HepG2 (cell line): ENCODE measurements around the gene GCH1. TPM values are rescaled to one million over a fixed set of nuclear protein-coding genes. Genes with fewer than 3 reads are reported as not detected.

Source experiments
- ATAC-seq: fragments of 200-7000 bp; cut with Tn5 transposase; 3 replicates; pipeline ENCODE4 v1.9.1; 2020; ENCODE audit warnings: mild to moderate bottlenecking, moderate library complexity
- BruUV-seq: library from RNA; stranded (reverse); fragments of 400-500 nt; replicated peaks from 2 replicates; lab custom pipeline; 2021; lab: Mats Ljungman, UMichigan
- CTCF ChIA-PET: fragments of 300-600 bp; formaldehyde crosslinking; extraction: SDS; loops from one replicate; lab custom pipeline; 2021; ENCODE audit warnings: low total read pairs, inconsistent platforms, low intra/inter-chr PET ratio; lab: Yijun Ruan, JAX
- POLR2A ChIA-PET: fragments of 350-600 bp; sonication (Branson Sonifier 250); formaldehyde crosslinking; loops from one replicate; lab custom pipeline; 2020; ENCODE audit warnings: antibody characterized with exemption, inconsistent platforms; lab: Yijun Ruan, JAX
- DNase-seq: peaks from one replicate; pipeline ENCODE4 v3.0.0-alpha.2; 2015; ENCODE audit warnings: low spot score
- FAIRE-seq: peaks from 3 replicates; lab custom pipeline; 2011; peaks lifted over from hg19 to GRCh38; lab: Jason Lieb, UNC
- H2AFZ ChIP-seq: one replicate; pipeline ENCODE4 v1.6.1; 2011; ENCODE audit warnings: low read length, inconsistent platforms
- H3K27ac ChIP-seq: fragments of 300-600 bp; 3 replicates; pipeline ENCODE4 v1.8.0; 2011; ENCODE audit warnings: mixed run types, mild to moderate bottlenecking, mixed read lengths, low read length, inconsistent platforms; ENCODE audit not compliant: insufficient read depth; ENCODE audit errors: extremely low read length
- H3K27me3 ChIP-seq, 2 experiments: fragments of 200-600 bp in 1 of 2; 2 replicates in 1 of 2; 3 replicates in 1 of 2; pipeline versions ENCODE4 v1.6.0 to v1.8.0; 2011; ENCODE audit warnings: low read length in 2 of 2, mild to moderate bottlenecking in 2 of 2, moderate library complexity in 2 of 2, inconsistent platforms in 1 of 2; ENCODE audit not compliant: insufficient read depth in 2 of 2, control insufficient read depth in 1 of 2
- H3K36me3 ChIP-seq, 2 experiments: fragments of 200-600 bp in 1 of 2; replicated peaks in 1 of 2; 2 replicates in 1 of 2; 3 replicates in 1 of 2; pipeline versions ENCODE4 v1.5.1 to v1.8.0; 2011; ENCODE audit warnings: low read length in 2 of 2, inconsistent platforms in 1 of 2; ENCODE audit not compliant: insufficient read depth in 2 of 2, control insufficient read depth in 1 of 2
- H3K4me1 ChIP-seq: 2 replicates; pipeline ENCODE4 v1.5.1; 2012; ENCODE audit warnings: low read length, inconsistent platforms; ENCODE audit not compliant: insufficient read depth
- H3K4me2 ChIP-seq: 2 replicates; pipeline ENCODE4 v1.6.0; 2011; ENCODE audit warnings: low read depth, low read length, inconsistent platforms
- H3K4me3 ChIP-seq, 3 experiments: fragments of 200-600 bp in 1 of 3; sonication (generic), shearing (Covaris generic) in 1 of 3; replicated peaks in 1 of 3; 2 replicates each; pipeline ENCODE4 v1.5.1; 2011 to 2016; ENCODE audit warnings: low read length in 3 of 3, inconsistent platforms in 2 of 3, low read depth in 2 of 3, mild to moderate bottlenecking in 2 of 3, control low read depth in 1 of 3, mixed read lengths in 1 of 3; ENCODE audit not compliant: insufficient read depth in 1 of 3
- H3K79me2 ChIP-seq: one replicate; pipeline ENCODE4 v1.6.1; 2011; ENCODE audit warnings: low read length, inconsistent platforms; ENCODE audit not compliant: insufficient read depth
- H3K9ac ChIP-seq: 2 replicates; pipeline ENCODE4 v1.6.0; 2011; ENCODE audit warnings: mild to moderate bottlenecking, low read depth, low read length, inconsistent platforms; ENCODE audit not compliant: insufficient read depth
- H3K9me3 ChIP-seq: 2 replicates; pipeline ENCODE4 v1.5.1; 2012; ENCODE audit warnings: mild to moderate bottlenecking, low read length
- H4K20me1 ChIP-seq: 2 replicates; pipeline ENCODE4 v1.6.0; 2011; ENCODE audit warnings: inconsistent platforms, mild to moderate bottlenecking, low read length, moderate library complexity; ENCODE audit not compliant: insufficient read depth
- FOXC1 ChIP-seq: sonication (generic); formaldehyde crosslinking; IDR thresholded peaks from 2 replicates; pipeline ENCODE4 v1.8.0; 2022; ENCODE audit warnings: mild to moderate bottlenecking, missing genetic modification reagents, borderline replicate concordance
- HMG20B ChIP-seq: conservative IDR thresholded peaks from 2 replicates; pipeline ENCODE4 v1.6.1; 2016; ENCODE audit warnings: missing genetic modification reagents, missing compliant biosample characterization
- HOXA5 ChIP-seq: sonication (generic); formaldehyde crosslinking; IDR thresholded peaks from 2 replicates; pipeline ENCODE4 v1.4.0; 2020; ENCODE audit warnings: missing genetic modification reagents
- SP2 ChIP-seq: sonication (generic); formaldehyde crosslinking; IDR thresholded peaks from 2 replicates; pipeline ENCODE4 v1.5.1; 2020; ENCODE audit warnings: mild to moderate bottlenecking, missing genetic modification reagents
- ZIK1 ChIP-seq: sonication (generic); formaldehyde crosslinking; IDR thresholded peaks from 2 replicates; pipeline ENCODE4 v1.5.0; 2020; ENCODE audit warnings: mild to moderate bottlenecking, low read depth, missing genetic modification reagents, borderline replicate concordance
- ZKSCAN5 ChIP-seq: sonication (generic); formaldehyde crosslinking; IDR thresholded peaks from 2 replicates; pipeline ENCODE4 v1.5.1; 2020; ENCODE audit warnings: mild to moderate bottlenecking, missing genetic modification reagents
- ZNF816 ChIP-seq: sonication (generic); formaldehyde crosslinking; IDR thresholded peaks from 2 replicates; pipeline ENCODE4 v1.8.0; 2022; ENCODE audit warnings: missing genetic modification reagents, mild to moderate bottlenecking, borderline replicate concordance
- WGBS: methylation state at CpG from one replicate; pipeline ENCODE4 v1.1.6; 2017; ENCODE audit warnings: low lambda C conversion rate; 5-methylcytosine and 5-hydroxymethylcytosine counted together
- in situ Hi-C: cut with HindIII; loops from 2 replicates; pipeline ENCODE4 v1.10.0; 2017; ENCODE audit warnings: low pct_unique_long_range_greater_than_20kb; ENCODE audit not compliant: extremely low pct_ligation_motif_present
- intact Hi-C: fragments of 100-400 bp; cut with micrococcal nuclease; formaldehyde crosslinking; loops from one replicate; pipeline ENCODE4 v1.10.0; 2022; ENCODE audit not compliant: unreplicated experiment
- polyA plus RNA-seq, 8 experiments: library from polyadenylated mRNA; depleted of rRNA in 3 of 8; stranded (reverse) in 7 of 8; unstranded in 1 of 8; fragments of >200 nt; fragmentation: Illumina TruSeq in 4 of 8; extraction: Trizol in 4 of 8; gene quantifications; 2 replicates each; pipeline versions ENCODE4 v1.2.1 to v1.2.3, GENCODE V29; 2011 to 2016; ENCODE audit warnings: low read depth in 4 of 8, missing spikeins in 1 of 8, mixed read lengths in 1 of 8; ENCODE audit not compliant: insufficient read depth in 1 of 8
- total RNA-seq, 5 experiments: library from RNA; depleted of rRNA; stranded (reverse); fragments of >200 nt; fragmentation: Illumina TruSeq; extraction: Trizol; gene quantifications; 2 replicates each; pipeline ENCODE4 v1.2.3, GENCODE V29; 2016; ENCODE audit warnings: low read depth in 1 of 5
- TF ChIP-seq, protein P1 (sequence below): sonication (generic); formaldehyde crosslinking; IDR thresholded peaks from 2 replicates; pipeline ENCODE4 v1.4.0; 2020; ENCODE audit warnings: missing genetic modification reagents, borderline replicate concordance
- TF ChIP-seq, protein P2 (sequence below): sonication (generic); formaldehyde crosslinking; IDR thresholded peaks from 2 replicates; pipeline ENCODE4 v1.8.1; 2023; ENCODE audit warnings: mild to moderate bottlenecking, missing genetic modification reagents

The GCH1 gene
- total and polyA plus RNA-seq, 2 of the 13 experiments (the other 11 are each of a cell fraction or from before 2014, with no cell fraction given) = 15.0 to 25.2 TPM

- ATAC-seq = no peak
- TF ChIP-seq ZIK1 (no peak), ZKSCAN5 (CRISPR knock-in tag) (no peak), SP2 (CRISPR knock-in tag) (no peak), HMG20B (CRISPR knock-in tag) (no peak), HOXA5 (no peak), FOXC1 (CRISPR knock-in tag) (no peak), ZNF816 (CRISPR knock-in tag) (no peak)
- TF ChIP-seq, protein P1, sequence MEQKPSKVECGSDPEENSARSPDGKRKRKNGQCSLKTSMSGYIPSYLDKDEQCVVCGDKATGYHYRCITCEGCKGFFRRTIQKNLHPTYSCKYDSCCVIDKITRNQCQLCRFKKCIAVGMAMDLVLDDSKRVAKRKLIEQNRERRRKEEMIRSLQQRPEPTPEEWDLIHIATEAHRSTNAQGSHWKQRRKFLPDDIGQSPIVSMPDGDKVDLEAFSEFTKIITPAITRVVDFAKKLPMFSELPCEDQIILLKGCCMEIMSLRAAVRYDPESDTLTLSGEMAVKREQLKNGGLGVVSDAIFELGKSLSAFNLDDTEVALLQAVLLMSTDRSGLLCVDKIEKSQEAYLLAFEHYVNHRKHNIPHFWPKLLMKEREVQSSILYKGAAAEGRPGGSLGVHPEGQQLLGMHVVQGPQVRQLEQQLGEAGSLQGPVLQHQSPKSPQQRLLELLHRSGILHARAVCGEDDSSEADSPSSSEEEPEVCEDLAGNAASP (CRISPR knock-in tag) = no peak
- TF ChIP-seq, protein P2, sequence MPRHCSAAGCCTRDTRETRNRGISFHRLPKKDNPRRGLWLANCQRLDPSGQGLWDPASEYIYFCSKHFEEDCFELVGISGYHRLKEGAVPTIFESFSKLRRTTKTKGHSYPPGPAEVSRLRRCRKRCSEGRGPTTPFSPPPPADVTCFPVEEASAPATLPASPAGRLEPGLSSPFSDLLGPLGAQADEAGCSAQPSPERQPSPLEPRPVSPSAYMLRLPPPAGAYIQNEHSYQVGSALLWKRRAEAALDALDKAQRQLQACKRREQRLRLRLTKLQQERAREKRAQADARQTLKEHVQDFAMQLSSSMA (CRISPR knock-in tag) = no peak
- no peak for DNase-seq
- in situ Hi-C loops = no loop called here
- H3K27ac ChIP-seq = no peak overlapping the region
- H3K36me3 ChIP-seq = peaks cover 5 to 13% of the 10 kb centered on the region in 2 experiments
- H3K4me2 ChIP-seq = no peak overlapping the region
- H3K27me3 ChIP-seq = no peaks in the 10 kb centered on the region
- intact Hi-C loops = no loop called here
- no peak for FAIRE-seq
- no peak overlapping the region for H2AFZ ChIP-seq
- H3K4me1 ChIP-seq = 0 out of 2 replicates have a peak, but pooled peaks cover 4% of the 10 kb centered on the region
- no peak overlapping the region for H3K9ac ChIP-seq
- 89% methylated on average over 4 of the region's 4 CpGs for WGBS
- ChIA-PET CTCF (no interaction called here), POLR2A (no interaction called here)
- no peaks in the 10 kb centered on the region for H3K9me3 ChIP-seq
- no TSS peak for BruUV-seq
- no peak overlapping the region for H3K4me3 ChIP-seq
- H4K20me1 ChIP-seq = no peaks in the 10 kb centered on the region
- H3K79me2 ChIP-seq = no peaks in the 10 kb centered on the region
Observed at GRCh38 chr14:54856152-54856551, 46.5 kb downstream of the GCH1 start.
